Measurements from ENCODE around the gene ULBP2.

DNA sequence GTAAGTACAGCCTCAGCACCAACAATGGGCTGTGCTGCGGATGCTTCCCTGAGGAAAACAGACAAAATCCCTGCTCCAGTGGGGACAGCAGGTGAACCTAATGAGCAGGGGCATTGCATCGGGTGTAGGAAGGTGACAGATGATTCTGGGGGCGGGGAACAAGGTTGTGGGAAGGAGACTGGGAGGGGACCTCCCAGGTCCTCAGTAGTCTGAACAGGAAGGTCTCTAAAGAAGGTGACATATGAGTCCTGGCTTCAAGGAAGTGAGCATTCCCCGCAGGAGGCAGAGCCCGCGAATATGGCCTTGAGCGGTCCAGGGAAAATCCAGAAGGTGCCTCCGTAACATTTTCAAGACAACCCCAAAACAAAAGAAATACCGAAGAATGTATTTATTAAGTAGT lies 41.3 kb downstream of the ULBP2 start:
- TF ChIP-seq, protein P1, sequence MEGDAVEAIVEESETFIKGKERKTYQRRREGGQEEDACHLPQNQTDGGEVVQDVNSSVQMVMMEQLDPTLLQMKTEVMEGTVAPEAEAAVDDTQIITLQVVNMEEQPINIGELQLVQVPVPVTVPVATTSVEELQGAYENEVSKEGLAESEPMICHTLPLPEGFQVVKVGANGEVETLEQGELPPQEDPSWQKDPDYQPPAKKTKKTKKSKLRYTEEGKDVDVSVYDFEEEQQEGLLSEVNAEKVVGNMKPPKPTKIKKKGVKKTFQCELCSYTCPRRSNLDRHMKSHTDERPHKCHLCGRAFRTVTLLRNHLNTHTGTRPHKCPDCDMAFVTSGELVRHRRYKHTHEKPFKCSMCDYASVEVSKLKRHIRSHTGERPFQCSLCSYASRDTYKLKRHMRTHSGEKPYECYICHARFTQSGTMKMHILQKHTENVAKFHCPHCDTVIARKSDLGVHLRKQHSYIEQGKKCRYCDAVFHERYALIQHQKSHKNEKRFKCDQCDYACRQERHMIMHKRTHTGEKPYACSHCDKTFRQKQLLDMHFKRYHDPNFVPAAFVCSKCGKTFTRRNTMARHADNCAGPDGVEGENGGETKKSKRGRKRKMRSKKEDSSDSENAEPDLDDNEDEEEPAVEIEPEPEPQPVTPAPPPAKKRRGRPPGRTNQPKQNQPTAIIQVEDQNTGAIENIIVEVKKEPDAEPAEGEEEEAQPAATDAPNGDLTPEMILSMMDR (conservative IDR thresholded peaks at IDR 0.05): no peak
- TF ChIP-seq EZH2 (IDR thresholded peaks at IDR 0.05; ENCODE audit: low read depth): no peak

Measured in PC-9 (cell line).